ENCODE measurements around the gene ENO1. TPM values are rescaled to one million over a fixed set of nuclear protein-coding genes. Genes with fewer than 3 reads are reported as not detected.
"Not testable (repeated sequence)": the region's sequence is repeated elsewhere in the genome, so short reads cannot be mapped to it uniquely, and the experiment has no call there.

Gene ENO1
- polyA plus RNA-seq: 728 TPM

DNA sequence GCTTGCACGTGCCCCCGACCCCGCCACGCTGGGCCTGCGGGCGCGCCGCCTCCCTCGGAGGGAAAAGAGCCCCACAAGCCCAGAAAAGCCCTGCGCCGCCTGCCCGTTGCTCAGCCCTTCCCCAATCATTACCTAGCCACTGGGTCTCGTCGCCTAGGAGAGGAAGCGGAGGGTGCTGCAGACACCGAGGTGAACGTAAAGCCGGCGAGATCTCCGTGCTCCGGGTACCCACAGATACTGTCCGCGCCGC lies at the start of gene ENO1:
TSS of gene ENO1 (minus strand) at position 239 of the 250 bp plus-strand sequence. CDS start 3,778 bp downstream, outside the sequence.
- H3K27me3 Mint-ChIP-seq: no peaks in the 10 kb centered on the region
- peak within 1 kb of the TSS; percentile 95 to 98 (median 96) for H3K27ac Mint-ChIP-seq
- H3K4me3 Mint-ChIP-seq: peak within 1 kb of the TSS; percentile 90 to 98 (median 96)
- peaks cover 3% of the 10 kb centered on the region for H3K36me3 Mint-ChIP-seq
- peaks cover 28 to 32% (median 29%) of the 10 kb centered on the region in 3 donors for H3K4me1 Mint-ChIP-seq
- H3K9me3 Mint-ChIP-seq: no peaks in the 10 kb centered on the region

- H3K27me3 Mint-ChIP-seq: no peaks in the 10 kb centered on the region
- no peak overlapping the region for H3K27ac Mint-ChIP-seq
- peaks cover 2% of the 10 kb centered on the region for H3K36me3 Mint-ChIP-seq
- H3K9me3 Mint-ChIP-seq: no peaks in the 10 kb centered on the region
- H3K4me3 Mint-ChIP-seq: no peak overlapping the region
- H3K4me1 Mint-ChIP-seq: no peaks in the 10 kb centered on the region
These were observed 48.5 kb upstream of the ENO1 start for GRCh38 chr1:8926707-8927694.

DNA sequence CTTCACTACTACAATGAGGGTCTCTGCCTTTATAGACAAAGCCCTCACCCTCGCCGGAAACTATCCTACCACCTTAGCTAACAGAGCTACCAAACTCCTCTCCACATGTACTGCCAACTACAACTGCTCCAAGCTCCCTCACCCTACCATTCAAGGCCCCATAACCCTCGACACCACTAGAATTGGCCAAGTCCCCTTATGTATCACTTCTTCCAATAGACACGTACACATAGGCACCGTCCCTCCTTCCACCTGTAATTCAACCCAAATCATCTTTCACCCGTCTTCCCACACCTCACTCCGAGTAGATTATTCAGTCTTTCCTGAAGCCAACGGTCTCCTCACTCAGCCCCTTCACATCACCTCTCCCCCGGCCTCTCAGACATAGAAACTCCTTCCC lies 47.5 kb upstream of the ENO1 start:
- no peak overlapping the region for H3K4me3 Mint-ChIP-seq
- H3K36me3 Mint-ChIP-seq: peaks cover 2% of the 10 kb centered on the region
- no peaks in the 10 kb centered on the region for H3K9me3 Mint-ChIP-seq
- peaks cover 0 to 2% (median 0%) of the 10 kb centered on the region in 3 donors for H3K4me1 Mint-ChIP-seq
- H3K27ac Mint-ChIP-seq: no peak overlapping the region
- peaks cover 2% of the 10 kb centered on the region for H3K27me3 Mint-ChIP-seq

DNA sequence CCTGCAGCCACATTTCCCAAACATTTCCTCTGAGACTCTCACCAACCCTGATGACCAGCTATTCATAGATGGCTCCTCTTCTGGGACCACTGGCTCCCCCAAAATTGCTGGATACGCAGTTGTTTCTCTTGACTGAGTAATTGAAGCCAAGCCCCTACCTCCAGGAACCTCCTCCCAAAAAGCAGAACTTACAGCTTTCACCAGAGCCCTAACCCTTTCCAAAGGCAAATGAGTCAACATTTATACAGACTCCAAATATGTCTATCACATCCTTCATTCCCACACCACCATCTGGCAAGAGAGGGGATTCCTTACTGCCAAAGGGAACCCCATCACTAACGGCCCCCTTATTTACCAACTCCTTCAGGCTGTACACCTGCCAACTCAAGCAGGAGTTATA lies 46.9 kb upstream of the ENO1 start:
- peaks cover 0 to 2% (median 0%) of the 10 kb centered on the region in 3 donors for H3K4me1 Mint-ChIP-seq
- H3K27me3 Mint-ChIP-seq: peaks cover 2% of the 10 kb centered on the region
- H3K4me3 Mint-ChIP-seq: no peak overlapping the region
- peaks cover 2% of the 10 kb centered on the region for H3K36me3 Mint-ChIP-seq
- no peak overlapping the region for H3K27ac Mint-ChIP-seq
- no peaks in the 10 kb centered on the region for H3K9me3 Mint-ChIP-seq

GRCh38 chr1:8922962-8923361 lies 44.5 kb upstream of the ENO1 start:
- H3K4me1 Mint-ChIP-seq: peaks cover 0 to 3% (median 2%) of the 10 kb centered on the region in 3 donors
- no peak overlapping the region for H3K27ac Mint-ChIP-seq
- H3K36me3 Mint-ChIP-seq: no peaks in the 10 kb centered on the region
- no peaks in the 10 kb centered on the region for H3K9me3 Mint-ChIP-seq
- H3K27me3 Mint-ChIP-seq: peaks cover 2% of the 10 kb centered on the region
- H3K4me3 Mint-ChIP-seq: no peak overlapping the region

DNA sequence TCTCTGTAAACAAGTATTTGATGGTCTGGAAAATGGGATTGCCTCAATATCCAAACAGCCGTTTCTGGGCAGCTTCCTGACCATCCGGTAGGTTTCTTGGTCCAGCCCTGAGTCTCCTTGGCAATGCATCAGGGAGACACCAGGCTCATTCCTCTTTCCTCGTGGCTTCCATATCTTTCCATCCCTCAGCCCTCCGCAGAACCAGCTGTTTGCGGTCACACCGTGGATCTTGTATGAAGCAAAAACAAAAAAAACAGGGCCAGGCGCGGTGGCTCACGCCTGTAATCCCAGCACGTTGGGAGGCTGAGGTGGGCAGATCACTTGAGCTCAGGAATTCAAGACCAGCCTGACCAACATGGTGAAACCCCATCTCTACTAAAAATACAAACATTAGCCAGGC lies 39.0 kb upstream of the ENO1 start:
- H3K27ac Mint-ChIP-seq, H3K4me1 Mint-ChIP-seq, H3K36me3 Mint-ChIP-seq, H3K27me3 Mint-ChIP-seq, H3K4me3 Mint-ChIP-seq, H3K9me3 Mint-ChIP-seq: not testable (repeated sequence)

DNA sequence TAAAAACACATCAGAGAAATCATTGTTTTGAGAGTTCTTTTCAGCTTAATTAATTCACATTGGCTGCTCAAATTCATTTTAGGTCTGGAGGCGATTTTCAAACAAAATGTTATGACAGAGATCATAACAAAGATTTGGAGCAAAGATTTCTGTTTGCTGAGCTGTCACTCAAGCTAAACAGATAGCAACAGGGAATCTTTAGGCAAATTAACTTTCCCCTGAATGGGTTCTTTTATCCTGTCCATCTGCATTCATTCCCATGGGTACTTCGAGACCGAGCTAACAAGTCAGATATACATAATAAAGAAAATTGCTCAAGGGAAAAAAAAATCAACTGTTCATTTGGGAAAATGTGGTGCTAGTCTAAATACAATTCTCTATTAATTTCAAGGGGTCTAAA lies 37.0 kb upstream of the ENO1 start:
- no peak overlapping the region for H3K27ac Mint-ChIP-seq

DNA sequence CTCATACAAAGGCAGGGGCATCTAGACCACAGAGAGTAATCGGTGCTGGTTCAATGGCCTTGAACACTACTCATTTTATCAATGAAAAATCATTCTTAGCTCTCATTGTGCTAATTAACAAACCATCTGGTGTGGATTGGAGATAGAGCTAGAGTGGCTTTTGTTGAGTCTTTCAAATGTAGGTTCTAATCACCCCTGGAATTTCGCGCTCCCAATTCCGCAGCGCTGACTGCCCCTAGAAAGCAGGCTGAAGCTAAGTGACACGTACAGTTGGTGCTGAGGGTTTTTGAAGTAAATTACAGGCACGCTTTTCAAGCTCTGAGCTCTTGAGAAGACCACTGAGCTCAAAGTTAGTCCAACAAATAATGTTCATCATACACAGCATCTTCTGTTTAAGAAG lies 36.0 kb upstream of the ENO1 start:
- no peaks in the 10 kb centered on the region for H3K9me3 Mint-ChIP-seq
- H3K4me1 Mint-ChIP-seq: peaks cover 0 to 3% (median 0%) of the 10 kb centered on the region in 3 donors
- H3K4me3 Mint-ChIP-seq: no peak overlapping the region
- peaks cover 3% of the 10 kb centered on the region for H3K36me3 Mint-ChIP-seq
- peaks cover 7% of the 10 kb centered on the region for H3K27me3 Mint-ChIP-seq
- peak overlapping the region in 1 of 3 donors; percentile 52 for H3K27ac Mint-ChIP-seq

More for the DNA sequence above, 37.0 kb upstream of the ENO1 start:
- H3K4me3 Mint-ChIP-seq: no peak overlapping the region
- H3K4me1 Mint-ChIP-seq: peaks cover 0 to 3% (median 0%) of the 10 kb centered on the region in 3 donors
- no peaks in the 10 kb centered on the region for H3K9me3 Mint-ChIP-seq
- H3K36me3 Mint-ChIP-seq: no peaks in the 10 kb centered on the region
- H3K27me3 Mint-ChIP-seq: peaks cover 7% of the 10 kb centered on the region

GRCh38 chr1:8913457-8913856 lies 35.0 kb upstream of the ENO1 start:
- Mint-ChIP-seq H3K27ac (no peak overlapping the region), H3K36me3 (peaks cover 3% of the 10 kb centered on the region), H3K9me3 (no peaks in the 10 kb centered on the region), H3K4me1 (peaks cover 0 to 3% (median 0%) of the 10 kb centered on the region in 3 donors), H3K4me3 (no peak overlapping the region), H3K27me3 (peaks cover 7% of the 10 kb centered on the region)

DNA sequence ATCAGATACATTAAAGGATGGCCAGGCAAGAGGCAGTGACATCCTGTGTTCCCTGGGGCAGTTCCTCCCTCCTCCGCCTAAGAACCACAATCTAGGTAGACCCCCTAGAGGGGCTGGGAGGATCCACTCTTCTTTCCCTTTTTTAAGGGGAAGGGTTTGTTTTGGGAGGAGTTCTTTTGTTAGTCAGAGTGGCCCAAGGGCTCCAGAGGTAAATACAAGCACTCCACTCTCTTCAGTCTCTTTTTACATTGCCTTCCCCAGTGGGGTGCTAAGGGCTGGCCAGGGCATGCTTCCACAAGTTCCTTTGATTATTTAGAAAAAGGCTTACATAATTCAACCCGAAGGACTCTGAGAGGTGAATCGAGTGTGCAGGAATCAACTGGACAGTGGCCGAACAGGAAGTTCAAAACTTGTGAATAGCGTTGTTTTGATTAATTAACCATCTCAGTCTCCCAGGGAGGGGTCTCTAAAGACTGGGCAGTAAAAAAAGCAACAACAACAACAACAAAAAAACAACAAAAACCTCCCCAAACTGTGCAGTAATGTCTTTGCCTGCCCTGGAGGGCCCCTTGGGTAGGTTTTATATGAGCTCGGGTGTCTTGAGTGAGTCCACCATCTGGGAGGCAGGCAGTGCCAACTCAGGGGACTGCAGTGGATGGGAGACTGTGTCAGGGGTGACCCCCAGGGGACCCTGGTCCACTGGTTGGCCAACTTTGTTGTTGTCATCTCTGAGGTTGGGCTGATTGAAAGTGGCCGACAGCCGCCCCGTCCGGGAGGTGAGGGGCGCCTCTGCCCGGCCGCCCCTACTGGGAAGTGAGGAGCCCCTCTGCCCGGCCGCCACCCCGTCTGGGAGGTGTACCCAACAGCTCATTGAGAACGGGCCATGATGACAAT lies 33.2 kb upstream of the ENO1 start:
- Mint-ChIP-seq H3K4me1 (peaks cover 0 to 4% (median 0%) of the 10 kb centered on the region in 3 donors), H3K9me3 (no peaks in the 10 kb centered on the region), H3K4me3 (no peak overlapping the region), H3K27me3 (peaks cover 7% of the 10 kb centered on the region), H3K27ac (no peak overlapping the region), H3K36me3 (peaks cover 3% of the 10 kb centered on the region)

- Mint-ChIP-seq H3K9me3 (no peaks in the 10 kb centered on the region), H3K27me3 (peaks cover 7% of the 10 kb centered on the region), H3K27ac (no peak overlapping the region), H3K4me3 (no peak overlapping the region), H3K36me3 (peaks cover 3% of the 10 kb centered on the region), H3K4me1 (peaks cover 0 to 4% (median 0%) of the 10 kb centered on the region in 3 donors)
These were observed 32.4 kb upstream of the ENO1 start for GRCh38 chr1:8910914-8911313.

GRCh38 chr1:8910331-8910730 lies 31.8 kb upstream of the ENO1 start:
- Mint-ChIP-seq H3K27me3 (peaks cover 7% of the 10 kb centered on the region), H3K27ac (no peak overlapping the region), H3K4me1 (peaks cover 0 to 4% (median 0%) of the 10 kb centered on the region in 3 donors), H3K36me3 (peaks cover 3% of the 10 kb centered on the region), H3K4me3 (no peak overlapping the region), H3K9me3 (no peaks in the 10 kb centered on the region)

DNA sequence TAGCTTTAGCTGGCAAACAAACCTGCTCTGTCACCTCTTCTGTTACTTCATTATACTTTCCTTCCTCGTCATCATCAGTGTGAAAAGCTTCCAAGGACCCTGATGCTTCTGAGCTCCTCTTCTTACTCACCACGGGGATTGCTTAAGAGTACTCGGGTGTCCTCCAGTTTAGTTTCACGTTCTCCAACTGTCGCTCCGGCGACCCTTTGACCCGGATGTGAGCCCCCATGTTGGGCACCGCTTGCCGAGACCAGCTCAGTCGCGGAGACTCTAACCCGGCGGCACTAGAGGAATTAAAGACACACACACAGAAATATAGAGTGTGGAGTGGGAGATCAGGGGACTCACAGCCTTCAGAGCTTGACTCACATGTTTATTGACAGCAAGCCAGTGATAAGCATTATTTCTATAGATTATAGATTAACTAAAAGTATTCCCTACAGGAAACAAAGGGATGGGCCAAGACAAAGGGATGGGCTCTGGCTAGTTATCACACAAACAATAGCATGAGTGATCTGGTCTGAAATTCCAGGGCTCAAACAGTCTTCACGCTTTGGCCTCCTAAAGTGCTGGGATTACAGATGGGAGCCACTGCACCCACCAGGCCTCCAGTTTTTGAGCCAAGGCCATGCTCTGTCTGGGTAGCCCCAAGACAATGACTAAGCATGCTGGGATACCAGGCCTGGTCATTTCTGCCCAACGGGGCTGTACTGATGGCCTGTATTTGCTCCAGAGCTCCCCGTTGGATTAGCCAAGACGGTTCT lies 30.1 kb upstream of the ENO1 start:
- Mint-ChIP-seq H3K4me1 (peaks cover 0 to 4% (median 0%) of the 10 kb centered on the region in 3 donors), H3K27me3 (peaks cover 1% of the 10 kb centered on the region), H3K4me3 (no peak overlapping the region), H3K27ac (peak overlapping the region in 1 of 3 donors; percentile 33), H3K36me3 (peaks cover 3% of the 10 kb centered on the region), H3K9me3 (no peaks in the 10 kb centered on the region)

GRCh38 chr1:8905582-8906191 lies 27.2 kb upstream of the ENO1 start:
- no peaks in the 10 kb centered on the region for H3K27me3 Mint-ChIP-seq
- peaks cover 0 to 4% (median 0%) of the 10 kb centered on the region in 3 donors for H3K4me1 Mint-ChIP-seq
- no peak overlapping the region for H3K4me3 Mint-ChIP-seq
- no peaks in the 10 kb centered on the region for H3K9me3 Mint-ChIP-seq
- H3K36me3 Mint-ChIP-seq: peaks cover 3% of the 10 kb centered on the region
- no peak overlapping the region for H3K27ac Mint-ChIP-seq

Data from IgD-negative memory B cell (primary cell).